Activated naive CD4-positive, alpha-beta T cell (primary cell): Measurements from ENCODE around the gene TMEM114.

Source experiments
- DNase-seq, 4 experiments: peaks; one replicate each; lab custom pipeline; 2025; lab: John Stamatoyannopoulos, UW

Gene TMEM114

DNA sequence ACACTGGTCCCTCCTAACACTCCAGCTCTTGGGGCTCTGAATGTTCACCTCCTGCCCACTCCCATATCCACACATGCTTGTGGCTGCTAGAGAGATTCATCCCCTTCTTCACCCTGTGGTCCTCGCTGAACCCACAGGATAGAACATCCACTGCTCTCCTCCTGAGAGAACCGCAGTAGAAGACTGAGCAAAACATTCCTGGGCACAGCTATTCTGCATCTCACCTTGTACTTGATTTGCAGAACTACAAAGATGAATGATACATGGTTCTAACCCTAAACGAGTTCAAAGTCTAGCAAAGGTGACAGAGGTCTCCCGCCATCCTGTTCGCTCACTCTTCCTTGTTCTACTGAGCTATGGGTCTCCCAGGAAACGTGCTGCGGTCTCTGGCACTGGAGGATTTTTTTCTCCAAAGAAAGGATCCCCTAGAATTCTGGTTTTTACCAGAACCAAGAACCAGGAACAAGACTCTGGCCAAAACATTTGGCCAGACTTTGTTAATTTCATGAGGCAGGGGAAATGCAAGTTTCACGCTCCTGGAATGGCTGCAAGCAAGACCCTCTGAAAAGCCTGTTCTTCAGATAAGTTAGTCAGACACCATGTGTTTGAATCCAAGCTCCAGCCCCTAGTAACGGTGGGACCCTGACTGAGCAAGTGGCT lies 39.5 kb downstream of the TMEM114 start:
- DNase-seq = no peak

DNA sequence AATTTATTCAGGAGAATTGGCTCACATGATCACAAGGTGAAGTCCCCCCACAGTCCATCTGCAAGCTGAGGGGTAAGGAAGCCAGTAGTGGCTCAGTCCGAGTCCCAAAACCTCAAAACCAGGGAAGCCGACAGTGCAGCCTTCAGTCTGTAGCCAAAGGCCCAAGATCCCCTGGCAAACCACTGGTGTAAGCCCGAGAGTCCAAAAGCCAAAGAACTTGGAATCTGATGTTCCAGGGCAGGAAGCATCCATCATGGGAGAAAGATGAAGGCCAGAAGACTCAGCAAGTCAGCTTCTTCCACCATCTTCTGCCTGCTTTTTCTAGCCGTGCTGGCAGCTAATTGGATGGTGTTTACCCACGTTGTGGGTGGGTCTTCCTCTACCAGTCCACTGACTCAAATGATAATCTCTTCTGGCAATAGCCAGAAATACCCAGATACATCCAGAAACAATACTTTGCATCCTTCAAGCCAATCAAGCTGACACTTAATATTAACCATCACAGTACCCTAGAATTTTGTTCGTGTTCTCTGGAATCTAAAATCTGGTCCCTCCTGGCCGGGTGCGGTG lies 40.4 kb downstream of the TMEM114 start:
- DNase-seq = no peak

DNA sequence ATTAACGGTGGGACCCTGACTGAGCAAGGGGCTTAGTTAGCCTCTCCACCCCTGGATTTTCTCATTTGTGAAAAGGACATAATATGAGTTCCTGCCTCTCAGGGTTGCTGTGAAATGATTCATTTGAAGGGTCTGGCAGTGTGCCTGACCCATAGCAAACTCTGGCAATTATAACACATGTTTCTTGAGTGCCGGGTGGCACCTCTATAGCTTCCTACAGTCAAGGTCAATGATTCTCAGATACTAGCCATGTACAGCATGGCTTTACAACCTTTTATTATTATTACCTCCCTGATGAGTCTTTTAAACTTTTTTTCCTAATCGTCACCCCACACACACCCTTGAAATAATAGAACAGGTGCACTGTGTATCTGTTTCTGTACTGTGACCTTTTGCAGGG lies 42.1 kb downstream of the TMEM114 start:
- DNase-seq = no peak

DNA sequence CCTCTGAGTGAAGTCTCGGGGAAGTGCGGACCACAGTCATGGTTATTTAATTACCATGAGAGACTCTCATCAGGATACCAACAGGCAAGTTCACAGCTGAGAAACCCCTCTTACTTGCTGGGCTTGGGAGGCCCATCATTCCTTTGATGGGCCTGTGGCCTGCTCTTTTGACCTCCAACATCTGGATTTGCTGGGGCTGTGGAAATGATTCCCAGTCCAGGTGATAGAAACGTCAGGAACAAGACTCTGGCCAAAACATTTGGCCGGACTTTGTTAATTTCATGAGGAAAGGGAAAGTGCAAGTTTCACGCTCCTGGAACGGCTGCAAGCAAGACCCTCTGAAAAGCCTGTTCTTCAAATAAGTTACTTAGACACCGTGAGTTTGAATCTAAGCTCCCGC lies 42.5 kb downstream of the TMEM114 start:
- DNase-seq = no peak

DNA sequence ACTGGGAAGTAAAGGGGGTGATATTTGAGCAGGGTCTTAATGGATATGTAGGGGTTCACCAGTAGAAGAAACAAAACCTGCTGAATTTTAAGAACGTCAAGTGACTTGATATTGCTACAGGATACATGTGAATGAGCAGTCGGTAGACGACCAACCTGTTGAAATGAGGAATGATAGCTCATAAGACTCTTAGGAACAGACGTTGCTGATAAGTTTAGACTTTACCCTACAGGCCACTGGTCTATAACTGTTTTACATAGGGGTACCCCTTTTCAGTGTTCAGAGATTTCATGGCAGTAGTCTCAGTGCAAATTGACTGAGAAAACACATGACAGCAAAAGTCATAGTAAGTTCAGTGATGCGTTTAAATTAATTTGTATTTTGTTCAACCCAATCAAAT lies 45.9 kb downstream of the TMEM114 start:
- DNase-seq = no peak

DNA sequence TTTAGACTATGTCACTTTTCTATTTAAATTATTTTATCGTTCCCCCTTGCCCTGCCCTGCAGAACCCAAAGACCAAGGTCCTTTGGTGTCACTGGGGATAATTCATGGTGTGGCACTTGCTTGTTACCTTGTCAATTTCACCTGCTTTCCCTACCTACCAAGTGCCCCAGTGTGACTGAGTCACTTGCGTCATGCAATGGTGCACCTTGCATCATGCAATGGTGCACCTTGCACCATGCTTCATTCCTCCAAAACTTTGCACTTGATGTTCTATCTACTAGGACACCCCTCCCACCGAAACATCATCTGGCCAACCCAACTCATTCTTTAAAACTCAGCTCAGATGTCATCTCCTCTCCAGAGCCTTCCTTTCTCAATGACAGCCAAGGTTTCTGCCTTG lies 47.1 kb downstream of the TMEM114 start:
- no peak for DNase-seq

DNA sequence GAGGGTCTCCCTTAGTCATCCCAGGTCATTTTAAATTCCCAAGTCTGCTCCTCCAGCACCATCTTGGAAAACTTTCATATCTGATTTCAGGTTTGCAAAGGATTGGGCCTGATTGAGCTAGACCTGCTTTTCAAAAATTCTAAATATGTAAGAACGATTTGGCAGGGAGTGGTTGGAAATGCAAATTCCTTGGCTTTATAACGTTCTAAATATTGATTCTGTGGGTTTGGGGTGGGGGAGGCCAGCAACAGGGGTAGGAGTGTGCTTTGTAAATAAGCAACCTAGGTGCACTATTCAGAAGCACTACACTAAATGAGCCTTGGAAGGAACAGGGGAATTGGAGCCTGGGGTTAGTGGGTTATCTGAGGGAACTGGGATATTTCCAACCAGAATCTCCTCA lies 47.9 kb downstream of the TMEM114 start:
- DNase-seq = no peak

DNA sequence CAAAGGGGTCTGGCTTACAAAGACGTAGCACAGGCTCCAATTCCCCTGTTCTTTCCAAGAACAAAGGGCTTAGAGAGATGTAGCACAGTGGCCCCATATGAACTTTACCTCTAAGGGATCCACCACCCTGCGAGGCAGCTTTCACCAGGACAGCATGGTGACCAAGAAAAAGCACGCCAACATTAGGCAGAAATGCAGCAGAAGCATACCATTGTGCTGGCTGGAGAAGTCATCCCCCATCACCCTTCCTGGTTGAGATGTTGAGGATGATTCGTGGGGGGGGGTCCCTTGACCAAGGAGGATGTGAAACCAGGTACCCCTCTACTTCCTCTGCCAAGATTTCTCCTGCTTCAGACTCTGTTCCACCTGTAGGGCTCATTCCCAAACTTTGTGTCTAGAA lies 48.4 kb downstream of the TMEM114 start:
- DNase-seq = no peak

DNA sequence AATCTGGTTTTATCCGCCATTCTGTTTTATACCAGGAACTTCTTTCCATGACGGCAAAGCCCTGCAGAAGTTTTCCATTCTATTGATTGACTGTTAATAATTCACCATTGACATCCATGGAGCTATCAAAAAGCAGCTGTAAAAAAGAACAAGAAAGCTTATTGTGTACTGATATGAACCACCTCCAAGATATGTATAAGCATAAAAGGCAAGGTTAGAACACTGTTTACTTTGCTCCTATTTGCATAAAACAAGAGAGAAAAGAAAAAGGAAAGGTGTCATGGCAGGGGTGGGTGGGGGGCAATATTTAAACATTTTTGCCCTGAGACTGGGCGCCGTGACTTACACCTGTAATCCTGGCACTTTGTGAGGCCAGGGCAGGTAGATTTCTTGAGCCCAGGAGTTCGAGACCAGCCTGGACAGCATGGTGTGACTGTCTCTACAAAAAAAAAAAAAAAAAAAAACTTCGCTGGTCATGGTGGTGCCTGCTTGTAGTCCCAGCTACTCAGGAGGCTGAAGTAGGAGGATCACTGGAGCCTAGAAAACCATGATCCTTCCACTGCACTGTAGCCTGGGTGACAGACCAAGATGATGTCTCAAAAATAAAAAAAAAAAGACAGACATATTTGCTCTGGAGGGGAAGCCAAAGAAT lies 52.5 kb downstream of the TMEM114 start:
- no peak for DNase-seq

DNA sequence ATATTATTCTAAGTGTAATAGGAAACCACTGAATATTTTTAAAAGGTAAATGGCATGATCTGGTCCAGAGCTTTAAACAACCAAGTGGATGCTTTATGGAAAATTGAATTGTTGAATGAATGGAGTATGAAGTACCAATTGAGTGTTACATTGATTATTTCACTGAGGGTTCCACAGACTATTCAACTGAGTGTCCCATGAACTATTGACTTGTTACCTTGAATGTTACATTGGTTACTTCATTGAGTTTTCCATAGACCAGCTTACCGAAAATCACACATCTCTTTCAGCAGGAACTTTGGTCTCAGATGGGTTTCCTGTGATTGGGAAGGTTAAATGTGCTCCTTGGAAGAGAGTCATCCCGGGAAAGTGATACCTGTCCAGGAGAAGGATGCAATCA lies 56.8 kb downstream of the TMEM114 start:
- DNase-seq = no peak

DNA sequence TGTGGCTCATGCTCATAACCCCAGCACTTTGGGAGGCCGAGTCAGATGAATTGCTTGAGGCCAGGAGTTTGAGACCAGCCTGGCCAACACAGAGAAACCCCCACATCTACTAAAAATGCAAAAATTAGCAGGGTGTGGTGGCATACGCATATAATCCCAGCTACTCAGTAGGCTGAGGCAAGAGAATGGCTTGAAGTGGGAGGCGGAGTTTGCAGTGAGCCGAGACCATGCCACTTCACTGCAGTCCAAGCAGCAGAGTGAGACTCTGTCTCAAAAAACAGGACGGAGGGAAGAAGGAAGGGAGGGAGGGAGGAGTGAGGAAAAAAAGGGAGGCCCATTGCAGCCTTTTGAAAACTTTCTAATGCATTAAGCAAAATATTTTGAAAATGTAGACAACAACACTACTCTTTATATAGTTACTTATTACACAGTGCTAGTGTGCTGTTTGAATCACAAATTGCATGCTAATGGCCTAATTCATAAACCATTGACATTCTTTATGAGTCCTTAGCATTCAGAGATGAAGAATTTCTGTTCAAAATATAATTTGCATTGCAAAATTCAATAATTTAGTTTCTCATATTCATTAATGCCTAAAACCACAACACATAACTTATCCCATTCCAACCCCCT lies 59.4 kb downstream of the TMEM114 start:
- DNase-seq = no peak

DNA sequence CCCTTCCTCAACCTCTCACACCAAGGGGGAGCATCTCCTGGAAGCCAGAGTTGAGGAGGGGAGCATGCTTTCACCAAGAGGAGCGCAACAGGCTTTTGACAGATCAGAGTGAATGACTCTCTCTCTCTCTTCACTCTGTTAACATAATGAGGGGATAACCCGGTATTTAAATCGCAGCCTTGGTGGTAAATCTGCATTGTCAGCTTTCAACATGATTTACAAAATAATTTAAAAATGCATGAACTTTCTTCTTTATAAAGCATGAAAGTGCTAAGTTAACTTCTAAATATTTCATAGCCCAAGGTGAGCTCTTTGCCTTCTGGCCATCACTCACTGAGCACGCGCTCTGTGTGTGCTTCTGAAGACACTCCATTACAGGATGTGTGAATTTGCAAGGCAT lies 61.8 kb downstream of the TMEM114 start:
- DNase-seq = no peak

DNA sequence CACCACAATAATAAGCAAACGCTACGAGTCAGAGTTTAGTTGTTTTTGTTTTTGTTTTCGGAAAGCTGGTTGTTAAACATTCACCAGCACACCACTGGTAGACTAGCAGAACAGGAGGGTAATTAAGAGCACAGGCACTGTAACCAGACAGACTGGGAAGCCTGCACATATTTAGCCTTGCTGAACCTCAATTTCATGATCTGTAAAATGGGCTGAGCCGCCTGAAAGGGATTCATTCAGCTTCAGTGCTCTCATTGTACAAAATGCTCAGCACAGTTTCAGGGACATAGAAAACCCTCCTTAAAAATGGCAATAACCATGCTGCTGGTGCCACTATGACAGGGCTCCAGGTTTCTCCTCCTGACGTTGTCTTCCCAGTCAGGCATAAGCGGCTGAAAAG lies 66.4 kb downstream of the TMEM114 start:
- DNase-seq = no peak

DNA sequence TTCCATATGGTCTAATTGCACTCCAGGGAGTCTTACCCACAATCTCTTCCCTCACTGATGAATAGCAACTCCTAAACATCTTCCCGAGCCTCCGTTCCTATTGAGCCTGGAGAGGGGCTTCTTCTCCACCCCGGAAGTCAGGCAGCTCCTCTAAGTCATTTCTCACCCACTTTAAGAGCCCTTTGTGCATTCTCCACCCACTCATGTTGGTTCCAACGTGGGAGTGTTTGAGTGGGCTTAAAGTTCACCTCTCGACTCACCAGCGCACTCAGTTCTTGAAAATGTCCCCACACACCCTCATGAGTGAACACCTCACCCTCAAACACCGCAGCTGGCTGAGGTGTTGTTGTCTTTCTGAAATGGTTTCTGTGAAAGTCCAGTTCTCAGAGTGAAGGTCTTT lies 67.6 kb downstream of the TMEM114 start:
- DNase-seq = no peak

DNA sequence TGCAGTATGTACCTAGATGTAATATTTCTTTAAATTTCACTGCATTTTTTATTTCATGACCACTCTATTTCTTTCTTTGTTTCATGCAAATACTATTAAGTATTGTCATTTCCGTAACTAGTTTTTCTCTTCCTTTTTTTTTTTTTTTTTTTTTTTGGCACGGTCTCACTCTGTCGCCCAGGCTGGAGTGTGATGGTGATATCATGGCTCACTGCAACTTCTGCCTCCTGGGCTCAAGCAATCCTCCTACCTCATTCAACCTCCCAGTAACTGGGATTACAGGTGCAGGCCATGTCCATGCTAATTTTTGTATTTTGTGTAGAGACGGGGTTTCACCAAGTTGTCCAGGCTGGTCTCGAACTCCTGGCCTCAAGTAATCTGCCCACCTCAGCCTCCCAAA lies 70.7 kb downstream of the TMEM114 start:
- no peak for DNase-seq
